Measurements from ENCODE around the gene MEX3C. TPM values are rescaled to one million over a fixed set of nuclear protein-coding genes. Genes with fewer than 3 reads are reported as not detected.

MEX3C gene
- total and polyA plus RNA-seq, 2 donors (not counting 1 experiment from before 2014, with no cell fraction given): 39.8 to 41.8 TPM

DNA sequence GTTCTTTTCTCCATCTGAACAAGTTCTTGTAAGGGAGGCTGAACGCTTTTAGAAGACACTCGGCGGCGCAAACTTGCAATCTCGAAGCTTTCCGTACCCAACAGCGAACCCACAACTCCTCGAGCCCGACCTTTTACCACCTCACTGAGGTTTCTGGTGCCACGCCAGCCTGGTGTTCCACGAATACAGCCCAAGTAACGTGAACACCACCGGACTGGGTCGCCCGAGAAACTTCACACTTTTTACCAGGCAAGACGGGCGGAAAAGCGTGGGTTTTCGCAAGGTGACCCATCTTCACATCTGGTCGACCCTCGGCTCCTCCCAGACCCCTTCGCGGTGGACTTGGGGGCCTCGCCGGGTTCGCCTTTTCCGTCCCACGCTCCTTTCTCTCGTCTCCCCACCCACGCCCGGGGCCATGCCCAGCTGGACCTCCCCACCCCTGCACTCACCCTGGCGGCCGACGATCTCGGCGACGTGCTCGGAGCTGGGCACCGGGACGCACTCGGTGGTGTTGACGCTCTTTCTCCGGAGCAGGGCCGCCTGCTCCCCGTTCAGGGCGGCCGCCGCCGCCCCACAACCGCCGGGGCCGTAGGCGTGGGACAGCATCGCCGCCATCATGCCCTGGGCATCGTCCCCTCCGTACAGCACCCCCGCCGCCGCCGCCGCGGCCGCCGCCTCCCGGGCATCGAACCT lies 1.2 kb downstream of the MEX3C start:
- DNase-seq (ENCODE audit: low read depth in 2 of 2): peak; percentile 20 to 39
- H3K79me2 ChIP-seq (ENCODE audit: control insufficient read depth, insufficient read depth, low read length): peaks cover 55% of the 10 kb centered on the region
- peak overlapping the region; percentile 90 for H3K4me2 ChIP-seq (ENCODE audit: extremely low read depth, insufficient read depth, low read length)
- peaks cover 3% of the 10 kb centered on the region for H4K20me1 ChIP-seq (ENCODE audit: control insufficient read depth, extremely low read depth, insufficient read depth, low read length)
- H3K9me3 ChIP-seq (ENCODE audit: control insufficient read depth, insufficient read depth, low read depth, low read length): no peaks in the 10 kb centered on the region
- H3K36me3 ChIP-seq (ENCODE audit: control insufficient read depth, insufficient read depth, low read length): no peaks in the 10 kb centered on the region
- no peaks in the 10 kb centered on the region for H3K27me3 ChIP-seq (ENCODE audit: control insufficient read depth, insufficient read depth, low read length)
- peaks cover 2% of the 10 kb centered on the region for H3K4me1 ChIP-seq (ENCODE audit: control insufficient read depth, extremely low read depth, insufficient read depth, low read length)
- H3K27ac ChIP-seq (ENCODE audit: insufficient read depth, low read length): peak overlapping the region; percentile 81
- peak overlapping the region; percentile 76 to 95 (median 90) for H3K4me3 ChIP-seq (replicated peaks in 1 of 4; ENCODE audit: control extremely low read depth in 1 of 4, insufficient read depth in 1 of 4, low read depth in 3 of 4, low read length in 4 of 4)
- no peak for TF ChIP-seq EZH2 (IDR thresholded peaks at IDR 0.05; ENCODE audit: low read length, missing control alignments)
- TF ChIP-seq, protein P1, sequence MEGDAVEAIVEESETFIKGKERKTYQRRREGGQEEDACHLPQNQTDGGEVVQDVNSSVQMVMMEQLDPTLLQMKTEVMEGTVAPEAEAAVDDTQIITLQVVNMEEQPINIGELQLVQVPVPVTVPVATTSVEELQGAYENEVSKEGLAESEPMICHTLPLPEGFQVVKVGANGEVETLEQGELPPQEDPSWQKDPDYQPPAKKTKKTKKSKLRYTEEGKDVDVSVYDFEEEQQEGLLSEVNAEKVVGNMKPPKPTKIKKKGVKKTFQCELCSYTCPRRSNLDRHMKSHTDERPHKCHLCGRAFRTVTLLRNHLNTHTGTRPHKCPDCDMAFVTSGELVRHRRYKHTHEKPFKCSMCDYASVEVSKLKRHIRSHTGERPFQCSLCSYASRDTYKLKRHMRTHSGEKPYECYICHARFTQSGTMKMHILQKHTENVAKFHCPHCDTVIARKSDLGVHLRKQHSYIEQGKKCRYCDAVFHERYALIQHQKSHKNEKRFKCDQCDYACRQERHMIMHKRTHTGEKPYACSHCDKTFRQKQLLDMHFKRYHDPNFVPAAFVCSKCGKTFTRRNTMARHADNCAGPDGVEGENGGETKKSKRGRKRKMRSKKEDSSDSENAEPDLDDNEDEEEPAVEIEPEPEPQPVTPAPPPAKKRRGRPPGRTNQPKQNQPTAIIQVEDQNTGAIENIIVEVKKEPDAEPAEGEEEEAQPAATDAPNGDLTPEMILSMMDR (conservative IDR thresholded peaks at IDR 0.05 in 1 of 2, IDR thresholded peaks at IDR 0.05 in 1 of 2; ENCODE audit: low read depth in 1 of 2, low read length in 2 of 2): no peak
- peak overlapping the region; percentile 72 for H3K9ac ChIP-seq (ENCODE audit: insufficient read depth, low read length)
- H2AFZ ChIP-seq (ENCODE audit: low read length): peak overlapping the region; percentile 69

- peak overlapping the region; percentile 81 for H3K27ac ChIP-seq (ENCODE audit: insufficient read depth, low read length)
- peaks cover 2% of the 10 kb centered on the region for H3K4me1 ChIP-seq (ENCODE audit: control insufficient read depth, extremely low read depth, insufficient read depth, low read length)
- H3K36me3 ChIP-seq (ENCODE audit: control insufficient read depth, insufficient read depth, low read length): no peaks in the 10 kb centered on the region
- no peaks in the 10 kb centered on the region for H3K9me3 ChIP-seq (ENCODE audit: control insufficient read depth, insufficient read depth, low read depth, low read length)
- peak overlapping the region; percentile 76 to 95 (median 90) for H3K4me3 ChIP-seq (replicated peaks in 1 of 4; ENCODE audit: control extremely low read depth in 1 of 4, insufficient read depth in 1 of 4, low read depth in 3 of 4, low read length in 4 of 4)
- no peaks in the 10 kb centered on the region for H3K27me3 ChIP-seq (ENCODE audit: control insufficient read depth, insufficient read depth, low read length)
- H4K20me1 ChIP-seq (ENCODE audit: control insufficient read depth, extremely low read depth, insufficient read depth, low read length): peaks cover 3% of the 10 kb centered on the region
- peak overlapping the region; percentile 72 for H3K9ac ChIP-seq (ENCODE audit: insufficient read depth, low read length)
- TF ChIP-seq EZH2 (IDR thresholded peaks at IDR 0.05; ENCODE audit: low read length, missing control alignments): no peak
- TF ChIP-seq, protein P1 (conservative IDR thresholded peaks at IDR 0.05 in 1 of 2, IDR thresholded peaks at IDR 0.05 in 1 of 2; ENCODE audit: low read depth in 1 of 2, low read length in 2 of 2): no peak
- peak overlapping the region; percentile 90 for H3K4me2 ChIP-seq (ENCODE audit: extremely low read depth, insufficient read depth, low read length)
- peak overlapping the region; percentile 69 for H2AFZ ChIP-seq (ENCODE audit: low read length)
- DNase-seq (ENCODE audit: low read depth in 2 of 2): peak; percentile 41 to 80
- H3K79me2 ChIP-seq (ENCODE audit: control insufficient read depth, insufficient read depth, low read length): peaks cover 62% of the 10 kb centered on the region
Measured at GRCh38 chr18:51195451-51196117, 1.9 kb downstream of the MEX3C start.

- H3K36me3 ChIP-seq (ENCODE audit: control insufficient read depth, insufficient read depth, low read length): no peaks in the 10 kb centered on the region
- H3K27ac ChIP-seq (ENCODE audit: insufficient read depth, low read length): peak overlapping the region; percentile 81
- peaks cover 2% of the 10 kb centered on the region for H3K4me1 ChIP-seq (ENCODE audit: control insufficient read depth, extremely low read depth, insufficient read depth, low read length)
- H4K20me1 ChIP-seq (ENCODE audit: control insufficient read depth, extremely low read depth, insufficient read depth, low read length): peaks cover 3% of the 10 kb centered on the region
- no peak for TF ChIP-seq EZH2 (IDR thresholded peaks at IDR 0.05; ENCODE audit: low read length, missing control alignments)
- TF ChIP-seq, protein P1 (conservative IDR thresholded peaks at IDR 0.05 in 1 of 2, IDR thresholded peaks at IDR 0.05 in 1 of 2; ENCODE audit: low read depth in 1 of 2, low read length in 2 of 2): no peak
- H3K9ac ChIP-seq (ENCODE audit: insufficient read depth, low read length): no peak overlapping the region
- peaks cover 67% of the 10 kb centered on the region for H3K79me2 ChIP-seq (ENCODE audit: control insufficient read depth, insufficient read depth, low read length)
- H3K4me3 ChIP-seq (replicated peaks in 1 of 4; ENCODE audit: control extremely low read depth in 1 of 4, insufficient read depth in 1 of 4, low read depth in 3 of 4, low read length in 4 of 4): peak overlapping the region; percentile 76 to 95 (median 90)
- H3K27me3 ChIP-seq (ENCODE audit: control insufficient read depth, insufficient read depth, low read length): no peaks in the 10 kb centered on the region
- DNase-seq (ENCODE audit: low read depth in 2 of 2): peak in 1 of 2 donors; percentile 8
- H2AFZ ChIP-seq (ENCODE audit: low read length): no peak overlapping the region
- H3K4me2 ChIP-seq (ENCODE audit: extremely low read depth, insufficient read depth, low read length): peak overlapping the region; percentile 90
- no peaks in the 10 kb centered on the region for H3K9me3 ChIP-seq (ENCODE audit: control insufficient read depth, insufficient read depth, low read depth, low read length)
Measured at GRCh38 chr18:51195086-51195450, 2.4 kb downstream of the MEX3C start.
